Stimulated activated naive CD8-positive, alpha-beta T cell treated with anti-CD3 and anti-CD28 coated beads, Interleukin-15, amount 100 ng/mL, for 72 hours (primary cell): ENCODE data around the gene CHRND.
A peak's percentile ranks its signal among the peaks of the same experiment; 100 is the strongest.

Experiments used
- ATAC-seq: fragments of 150-1000 bp; cut with Tn5 transposase; 2 replicates; pipeline ENCODE4 v1.10.0; 2021; ENCODE audit warnings: mild to moderate bottlenecking, moderate library complexity
- DNase-seq, 2 donors: peaks; one replicate each; pipeline ENCODE4 v3.0.0; 2021 to 2022
- H3K27ac Mint-ChIP-seq, 2 donors: one replicate each; pipeline ENCODE4 v1.8.0; 2022; ENCODE audit warnings: mild to moderate bottlenecking in 2 of 2, mixed read lengths in 2 of 2, moderate library complexity in 2 of 2
- H3K27me3 Mint-ChIP-seq: one replicate; pipeline ENCODE4 v1.8.0; 2022; ENCODE audit warnings: mixed read lengths
- H3K4me1 Mint-ChIP-seq: one replicate; pipeline ENCODE4 v1.8.0; 2022; ENCODE audit warnings: mild to moderate bottlenecking, mixed read lengths
- H3K4me3 Mint-ChIP-seq, 2 donors: one replicate each; pipeline ENCODE4 v1.8.0; 2022; ENCODE audit warnings: mild to moderate bottlenecking in 2 of 2, mixed read lengths in 2 of 2, moderate library complexity in 1 of 2
- H3K9me3 Mint-ChIP-seq, 2 donors: one replicate each; pipeline ENCODE4 v1.8.0; 2022; ENCODE audit warnings: mixed read lengths in 2 of 2

The CHRND gene

DNA sequence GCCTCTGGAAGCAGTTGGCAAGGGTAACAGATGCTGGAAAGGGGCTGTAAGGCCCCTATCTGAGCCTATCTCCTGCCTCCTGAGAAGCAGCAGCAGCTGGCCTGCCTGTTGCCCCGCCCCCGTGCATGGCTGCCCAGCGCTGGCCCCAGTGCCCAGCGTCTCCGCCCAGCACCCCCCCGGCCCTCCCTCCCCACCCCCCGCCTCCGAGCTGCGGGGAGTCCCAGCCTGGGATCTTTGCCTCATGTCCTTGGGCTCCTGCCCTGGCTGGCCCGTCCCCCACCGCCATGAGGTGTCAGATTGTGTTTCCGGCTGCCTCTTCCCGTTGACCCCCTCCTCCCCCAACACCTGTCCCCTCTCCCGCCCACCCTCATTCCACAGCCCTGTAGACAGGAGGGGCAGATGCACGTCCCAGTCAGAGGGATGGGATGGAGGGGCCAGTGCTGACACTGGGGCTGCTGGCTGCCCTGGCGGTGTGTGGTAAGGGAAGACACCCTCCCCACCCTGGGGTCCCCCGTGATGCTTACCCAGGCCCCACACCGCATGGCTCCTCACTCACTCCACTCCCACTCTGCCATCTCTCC is at the start of gene CHRND:
Gene CHRND (plus strand): TSS at position 370 of the 581 bp plus-strand sequence. CDS start 56 bp downstream, at position 426.
- Mint-ChIP-seq H3K27me3 (peaks cover 76% of the 10 kb centered on the region), H3K27ac (no peak within 1 kb of the TSS), H3K4me1 (peaks cover 40% of the 10 kb centered on the region), H3K4me3 (no peak within 1 kb of the TSS), H3K9me3 (no peaks in the 10 kb centered on the region)
- peak; percentile 3 for ATAC-seq
- no peak for DNase-seq

- Mint-ChIP-seq H3K27ac (no peak overlapping the region), H3K27me3 (peaks cover 57% of the 10 kb centered on the region), H3K9me3 (peaks cover 14 to 15% of the 10 kb centered on the region in 2 donors), H3K4me3 (no peak overlapping the region), H3K4me1 (no peaks in the 10 kb centered on the region)
- DNase-seq (no peak), ATAC-seq (no peak)
These were observed 49.2 kb upstream of the CHRND start for GRCh38 chr2:232476791-232477190.

- DNase-seq (no peak), ATAC-seq (peak; percentile 11)
- H3K4me1 Mint-ChIP-seq, result no peaks in the 10 kb centered on the region
- peak overlapping the region in 1 of 2 donors; percentile 44 for H3K27ac Mint-ChIP-seq
- peaks cover 47% of the 10 kb centered on the region for H3K27me3 Mint-ChIP-seq
- peaks cover 2 to 3% of the 10 kb centered on the region in 2 donors for H3K9me3 Mint-ChIP-seq
- no peak overlapping the region for H3K4me3 Mint-ChIP-seq
These were observed 48.0 kb upstream of the CHRND start for GRCh38 chr2:232477751-232478510.

DNA sequence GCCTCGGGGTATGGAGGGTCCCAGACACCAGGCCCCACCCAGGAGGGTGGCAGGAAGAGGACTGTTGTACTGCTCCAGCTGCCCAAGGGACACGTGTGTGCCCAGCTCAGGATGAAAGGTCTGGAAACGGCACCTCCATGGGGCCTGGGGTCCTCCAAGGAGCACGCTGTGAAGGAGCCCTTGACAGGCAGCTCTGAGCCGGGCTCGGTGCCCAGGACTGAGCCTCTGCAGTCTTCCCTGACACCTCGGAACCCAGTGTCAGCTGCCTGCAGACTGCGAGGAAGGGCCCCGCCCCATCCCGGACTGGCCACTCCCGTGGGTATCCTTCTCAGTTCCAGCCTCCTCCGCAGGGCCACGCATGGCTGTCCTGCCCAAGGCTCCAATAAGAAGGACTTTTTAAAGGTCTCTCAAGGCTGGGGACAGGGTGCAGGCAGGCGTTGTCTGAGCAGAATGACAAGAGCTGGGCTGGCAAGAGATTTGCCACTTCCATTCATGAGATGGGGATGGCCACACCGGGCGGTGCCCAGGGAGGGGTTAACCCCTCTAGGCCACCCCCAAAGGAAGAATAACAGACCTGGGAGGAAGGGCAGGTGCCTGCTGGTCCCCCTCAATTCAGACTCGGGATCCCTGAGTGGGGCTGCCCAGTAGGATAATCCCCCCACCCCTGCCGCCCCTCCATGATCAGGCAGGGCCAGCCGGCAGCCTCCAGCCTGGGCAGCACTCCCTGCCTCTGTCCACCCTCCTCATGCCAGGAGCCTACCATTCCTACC is 47.2 kb upstream of the CHRND start:
- Mint-ChIP-seq H3K4me3 (no peak overlapping the region), H3K4me1 (no peaks in the 10 kb centered on the region), H3K9me3 (no peaks in the 10 kb centered on the region), H3K27ac (peak overlapping the region in 1 of 2 donors; percentile 44), H3K27me3 (peaks cover 45% of the 10 kb centered on the region)
- no peak for DNase-seq
- ATAC-seq, result no peak

GRCh38 chr2:232479341-232480200 is 46.4 kb upstream of the CHRND start:
- DNase-seq (no peak), ATAC-seq (peak; percentile 13)
- Mint-ChIP-seq H3K27ac (peak overlapping the region in 1 of 2 donors; percentile 63), H3K4me1 (no peaks in the 10 kb centered on the region), H3K4me3 (no peak overlapping the region), H3K9me3 (no peaks in the 10 kb centered on the region), H3K27me3 (peaks cover 45% of the 10 kb centered on the region)

DNA sequence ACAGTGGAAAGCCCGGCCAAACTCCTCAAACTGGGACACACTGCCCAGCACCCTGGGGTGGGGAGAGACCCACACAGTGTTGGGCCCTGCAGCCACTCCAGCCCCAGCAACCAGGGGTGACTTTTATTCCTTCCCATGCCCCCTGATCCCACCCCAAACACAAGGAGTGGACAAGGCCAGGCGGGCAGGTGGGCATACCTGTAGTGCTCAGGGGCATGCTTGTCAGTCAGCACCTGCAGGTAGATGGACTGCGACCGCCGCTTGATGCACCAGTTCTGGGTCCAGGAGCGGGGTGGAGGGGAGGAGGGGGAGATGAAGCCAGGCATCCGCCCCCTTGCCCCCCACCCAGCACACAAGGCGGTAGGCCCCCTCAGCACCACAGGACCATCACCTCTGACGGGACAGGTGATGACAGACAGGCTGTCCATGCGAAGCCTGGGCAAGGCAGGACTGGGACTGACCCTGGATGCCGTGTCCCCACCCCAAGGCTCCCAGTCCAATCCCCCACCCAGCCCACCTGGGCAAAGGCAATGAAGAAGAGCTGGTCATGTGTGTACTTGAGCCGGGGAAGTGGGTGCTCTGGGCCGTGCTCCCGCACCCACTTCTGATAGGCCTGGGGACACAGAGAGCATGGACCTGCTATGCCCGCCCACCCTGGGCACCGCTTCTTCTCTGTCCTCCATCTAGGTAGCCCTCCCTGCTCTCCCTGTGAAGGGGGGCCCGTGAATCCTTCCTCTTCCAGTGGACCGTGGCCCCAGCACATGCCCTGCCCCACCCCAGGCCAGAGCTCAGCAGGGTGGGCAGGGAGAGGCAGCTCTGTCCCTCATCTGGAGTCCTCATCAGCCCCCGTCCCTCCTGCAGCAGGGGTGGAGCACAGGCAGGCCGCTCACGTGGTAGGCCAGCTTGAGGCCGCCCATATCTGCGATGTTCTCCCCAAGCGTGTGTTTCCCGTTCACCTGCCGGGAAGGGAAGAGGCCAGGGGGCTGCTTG is 45.5 kb upstream of the CHRND start:
- Mint-ChIP-seq H3K27me3 (peaks cover 50% of the 10 kb centered on the region), H3K4me1 (peaks cover 5% of the 10 kb centered on the region), H3K9me3 (no peaks in the 10 kb centered on the region), H3K4me3 (no peak overlapping the region), H3K27ac (no peak overlapping the region)
- DNase-seq (no peak), ATAC-seq (peak; percentile 7)

DNA sequence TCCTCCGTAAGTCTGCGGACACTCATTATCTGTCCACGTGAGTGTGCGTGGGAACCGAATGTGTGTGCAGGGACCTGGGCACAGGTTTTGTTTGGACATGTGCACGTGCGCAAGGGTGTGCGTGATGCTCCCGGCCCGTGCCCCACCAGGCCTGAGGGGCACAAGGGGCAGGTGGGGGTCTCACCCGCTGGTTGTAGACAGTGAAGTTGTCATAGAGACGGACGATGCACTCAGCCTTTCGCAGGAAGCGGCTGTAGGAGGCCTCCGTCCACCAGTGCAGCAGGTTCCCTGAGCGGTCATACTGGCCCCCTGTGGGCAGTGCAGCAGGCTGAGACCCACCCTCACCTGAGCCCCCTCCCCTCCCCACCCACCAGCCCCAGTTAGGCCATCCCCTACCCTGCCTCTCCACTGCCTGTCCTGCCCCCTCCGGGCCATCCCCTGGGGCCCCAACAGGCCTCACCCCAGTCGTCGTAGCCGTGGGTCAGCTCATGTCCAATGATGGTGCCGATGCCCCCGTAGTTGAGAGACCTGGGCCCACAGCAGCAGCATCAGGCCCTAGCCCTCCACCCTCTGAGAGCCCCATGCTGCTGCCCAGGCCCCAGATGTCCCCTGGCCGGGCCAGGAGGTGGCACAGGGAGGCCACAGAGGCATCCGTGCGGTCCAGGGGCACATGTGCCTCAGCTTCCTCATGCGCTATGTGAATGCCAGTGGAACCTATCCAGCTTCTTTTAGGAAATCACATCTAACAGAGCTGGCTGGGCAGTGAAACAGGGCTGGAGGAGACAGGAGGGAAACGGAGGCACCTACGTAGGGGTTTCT is 44.4 kb upstream of the CHRND start:
- Mint-ChIP-seq H3K27ac (no peak overlapping the region), H3K9me3 (no peaks in the 10 kb centered on the region), H3K4me3 (no peak overlapping the region), H3K4me1 (peaks cover 6% of the 10 kb centered on the region), H3K27me3 (peaks cover 48% of the 10 kb centered on the region)
- ATAC-seq (no peak), DNase-seq (no peak)

DNA sequence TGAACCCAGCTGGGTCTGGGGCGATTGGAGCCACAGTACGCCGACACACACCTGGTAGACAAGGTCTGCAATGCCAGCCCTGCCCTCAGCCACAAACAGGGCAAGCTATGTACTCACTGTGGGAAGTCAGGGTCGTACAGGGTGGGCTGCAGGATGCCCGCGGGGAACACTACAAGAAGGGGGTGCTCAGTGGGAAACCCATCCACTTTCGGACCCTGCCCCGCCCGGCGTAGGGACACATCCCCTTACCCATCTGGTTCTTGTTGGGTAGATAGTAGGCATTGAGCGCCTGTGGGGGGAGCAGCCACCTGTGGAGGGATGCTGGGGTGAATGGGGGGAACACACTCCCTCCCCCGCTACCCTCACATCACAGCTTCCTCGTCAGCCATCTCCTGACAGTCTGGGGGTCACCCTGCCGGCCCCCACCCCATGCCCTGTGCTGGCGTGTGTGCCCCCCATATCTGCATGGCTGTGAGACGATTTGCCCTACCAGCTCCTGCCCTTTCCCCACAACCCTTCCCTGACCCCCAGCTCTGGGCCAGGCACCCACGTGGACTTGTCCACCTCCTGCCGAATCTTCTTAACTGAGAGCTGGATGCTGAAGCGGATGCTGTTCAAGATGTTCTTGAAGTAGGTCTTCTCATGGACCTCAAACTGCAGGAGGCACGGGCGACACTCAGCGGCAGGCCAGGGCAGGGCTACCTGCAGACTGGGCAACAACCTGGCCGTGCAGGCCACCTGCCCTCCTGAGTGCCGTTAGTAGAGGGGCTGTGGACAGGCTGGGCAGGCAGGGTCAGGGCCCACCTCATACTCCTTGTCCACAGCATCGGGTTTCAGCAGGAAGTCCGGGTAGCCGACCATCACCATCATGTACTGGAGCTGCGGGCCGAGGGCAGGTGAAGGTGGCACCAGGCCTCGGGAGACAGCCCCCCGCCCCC is 43.4 kb upstream of the CHRND start:
- ATAC-seq (no peak), DNase-seq (no peak)
- Mint-ChIP-seq H3K4me3 (no peak overlapping the region), H3K27ac (no peak overlapping the region), H3K4me1 (peaks cover 6% of the 10 kb centered on the region), H3K27me3 (peaks cover 55% of the 10 kb centered on the region), H3K9me3 (no peaks in the 10 kb centered on the region)

DNA sequence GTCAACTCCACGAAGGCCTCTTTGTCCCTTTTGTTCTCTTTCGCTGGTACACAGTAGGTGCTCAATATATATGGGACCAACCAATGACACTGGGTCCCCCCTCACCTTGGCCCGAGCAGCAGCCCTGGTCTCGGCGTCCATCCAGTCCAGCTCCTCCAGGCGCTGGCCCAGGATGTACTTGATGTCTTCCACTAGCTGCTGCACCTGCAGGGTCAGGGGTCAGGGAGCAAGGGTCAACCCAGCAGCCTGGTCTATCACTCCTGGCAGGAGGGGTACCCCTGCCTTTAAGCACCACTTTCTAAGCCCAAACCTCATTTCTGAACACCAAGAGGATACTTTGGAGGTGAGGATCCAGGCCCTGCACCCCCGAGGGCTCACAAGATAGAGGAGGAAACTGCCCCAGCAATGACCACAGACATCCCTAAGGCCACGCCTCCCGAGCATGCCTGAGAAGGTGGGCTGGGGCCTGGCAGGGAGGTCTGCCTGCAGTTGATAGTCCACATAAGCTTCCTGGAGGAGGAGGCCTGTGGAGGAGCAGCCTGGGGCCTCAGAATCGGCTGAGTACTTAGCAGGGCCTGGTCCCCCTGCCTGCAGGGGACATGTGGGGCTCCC is 42.5 kb upstream of the CHRND start:
- Mint-ChIP-seq H3K27ac (no peak overlapping the region), H3K9me3 (no peaks in the 10 kb centered on the region), H3K4me3 (no peak overlapping the region), H3K27me3 (peaks cover 63% of the 10 kb centered on the region), H3K4me1 (peaks cover 13% of the 10 kb centered on the region)
- DNase-seq, result no peak
- ATAC-seq, result no peak

GRCh38 chr2:232483923-232484627 is 41.9 kb upstream of the CHRND start:
- ATAC-seq, result no peak
- H3K4me3 Mint-ChIP-seq, result no peak overlapping the region

DNA sequence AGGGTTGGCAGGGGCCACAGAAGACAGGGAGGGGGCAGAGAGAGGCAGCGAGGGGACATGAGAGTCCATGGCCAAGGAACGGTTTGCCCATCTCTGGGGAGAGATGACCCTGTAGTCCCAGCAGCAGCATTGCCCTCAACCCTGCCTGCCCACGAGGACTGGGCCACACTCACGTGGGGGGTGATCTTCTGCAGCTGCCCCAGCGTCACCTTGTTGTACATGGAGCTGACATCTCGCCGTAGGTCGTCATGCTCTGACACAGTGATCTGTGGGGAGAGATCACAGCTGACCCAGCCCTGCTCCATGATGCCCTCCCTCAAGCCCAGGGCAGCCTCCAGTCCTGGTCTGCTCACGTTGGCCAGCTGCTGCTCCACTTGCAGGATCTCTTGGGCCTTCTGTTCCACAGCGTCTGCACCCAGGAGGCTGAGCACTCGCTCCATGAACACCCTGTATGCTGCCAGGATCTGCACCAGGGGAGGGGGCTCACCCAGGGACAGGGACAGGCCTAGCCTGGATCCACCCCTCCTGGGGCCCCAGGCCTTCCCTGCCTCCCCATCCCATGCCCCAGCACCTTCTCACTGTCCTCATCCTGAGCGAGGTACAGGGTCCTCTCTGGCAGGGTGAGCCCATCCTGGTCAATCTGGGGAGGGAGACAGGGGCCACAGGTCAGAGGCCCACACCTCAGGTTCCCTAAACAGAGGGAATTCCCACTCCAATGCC is 41.2 kb upstream of the CHRND start:
- Mint-ChIP-seq H3K9me3 (no peaks in the 10 kb centered on the region), H3K27ac (no peak overlapping the region), H3K4me3 (peak overlapping the region in 1 of 2 donors; percentile 14), H3K27me3 (peaks cover 71% of the 10 kb centered on the region), H3K4me1 (peaks cover 16% of the 10 kb centered on the region)
- no peak for DNase-seq
- ATAC-seq, result no peak

More at GRCh38 chr2:232483923-232484627, 41.9 kb upstream of the CHRND start:
- no peak for DNase-seq
- peaks cover 16% of the 10 kb centered on the region for H3K4me1 Mint-ChIP-seq
- no peak overlapping the region for H3K27ac Mint-ChIP-seq
- peaks cover 70% of the 10 kb centered on the region for H3K27me3 Mint-ChIP-seq
- H3K9me3 Mint-ChIP-seq, result no peaks in the 10 kb centered on the region
